Thyroid gland (tissue), 4 donors: ENCODE data around the gene RXYLT1. TPM values are rescaled to one million over a fixed set of nuclear protein-coding genes. Genes with fewer than 3 reads are reported as not detected.
A peak's percentile ranks its signal among the peaks of the same experiment; 100 is the strongest.
"Not testable (repeated sequence)": the region's sequence is repeated elsewhere in the genome, so short reads cannot be mapped to it uniquely, and the experiment has no call there.

Experiments
- DNase-seq, 2 donors: peaks; one replicate each; pipeline ENCODE4 v3.0.0-alpha.2; 2019
- H3K27ac ChIP-seq, 3 donors: fragments of 200-600 bp; sonication (generic); 1 replicate in 2 of 3; 2 replicates in 1 of 3; pipeline ENCODE4 v1.5.1; 2016 to 2019; ENCODE audit warnings: mild to moderate bottlenecking in 1 of 3, moderate library complexity in 1 of 3
- H3K27me3 ChIP-seq: fragments of 200-600 bp; sonication (generic); one replicate; pipeline ENCODE4 v1.5.1; 2019
- H3K36me3 ChIP-seq, 2 donors: fragments of 200-600 bp; sonication (generic); one replicate each; pipeline ENCODE4 v1.5.1; 2016 to 2019
- H3K4me1 ChIP-seq, 2 donors: fragments of 200-600 bp; sonication (generic); one replicate each; pipeline ENCODE4 v1.5.1; 2017 to 2019
- H3K4me3 ChIP-seq, 3 donors: fragments of 200-600 bp; sonication (generic); replicated peaks in 1 of 3; 1 replicate in 2 of 3; 2 replicates in 1 of 3; pipeline ENCODE4 v1.5.1; 2016; ENCODE audit warnings: mild to moderate bottlenecking in 1 of 3
- H3K9me3 ChIP-seq: fragments of 200-600 bp; sonication (generic); one replicate; pipeline ENCODE4 v1.5.1; 2017
- CTCF ChIP-seq, 6 experiments: fragments of 200-600 bp in 3 of 6; fragments of 450-650 bp in 3 of 6; sonication (generic) in 3 of 6; IDR thresholded peaks; one replicate each; pipeline ENCODE4 v1.5.1; 2016 to 2019; ENCODE audit warnings: antibody characterized with exemption in 6 of 6, mild to moderate bottlenecking in 2 of 6, inconsistent platforms in 1 of 6, moderate library complexity in 1 of 6
- POLR2A ChIP-seq, 2 donors: fragments of 450-650 bp; IDR thresholded peaks; one replicate each; pipeline ENCODE4 v1.6.1; 2017; ENCODE audit warnings: antibody characterized with exemption in 2 of 2, mild to moderate bottlenecking in 2 of 2, moderate library complexity in 1 of 2
- WGBS, 2 donors: methylation state at CpG; one replicate each; pipeline ENCODE4 v1.1.5; 2017; 5-methylcytosine and 5-hydroxymethylcytosine counted together
- intact Hi-C: fragments of 100-400 bp; cut with DNase I; formaldehyde crosslinking; loops from one replicate; pipeline ENCODE4 v1.15.1; 2023
- total RNA-seq, 4 donors: library from RNA; depleted of rRNA; stranded (reverse); fragments of >200 nt; gene quantifications; one replicate each; pipeline ENCODE4 v1.2.3, GENCODE V29; 2016

Gene RXYLT1
- 10 to 100 TPM; 11.9 to 30.0 (median 16.8) TPM for total RNA-seq

- TF ChIP-seq POLR2A (IDR thresholded peaks at IDR 0.05) (peak in 1 of 2 donors; percentile 84), CTCF (IDR thresholded peaks at IDR 0.05) (peak in 1 of 6 experiments; percentile 25)
- Histone ChIP-seq H3K4me3 (peak within 1 kb of the TSS; percentile 73 to 96 (median 88)), H3K27me3 (no peaks in the 10 kb centered on the region), H3K9me3 (no peaks in the 10 kb centered on the region), H3K27ac (peak within 1 kb of the TSS; percentile 78 to 92 (median 88)), H3K36me3 (peaks cover 2 to 4% of the 10 kb centered on the region in 2 donors), H3K4me1 (peaks cover 5 to 7% of the 10 kb centered on the region in 2 donors)
- peak; percentile 76 to 80 for DNase-seq
- intact Hi-C loops: no loop called here
- 0 to 1% methylated on average over 23 to 47 of the region's 86 CpGs for WGBS, 2 donors
These were observed at the start of gene RXYLT1 for GRCh38 chr12:63779498-63780481. RXYLT1 (plus strand) TSS chr12:63779909; CDS start chr12:63779961, 52 bp downstream.

- DNase-seq, intact Hi-C loops, H3K4me3 ChIP-seq, H3K9me3 ChIP-seq, H3K27me3 ChIP-seq, H3K36me3 ChIP-seq, H3K27ac ChIP-seq, H3K4me1 ChIP-seq: not testable (repeated sequence)
These were observed 46.9 kb upstream of the RXYLT1 start for GRCh38 chr12:63732779-63733178.

- DNase-seq, H3K27me3 ChIP-seq, intact Hi-C loops, H3K4me3 ChIP-seq, H3K27ac ChIP-seq, H3K9me3 ChIP-seq, H3K36me3 ChIP-seq, H3K4me1 ChIP-seq: not testable (repeated sequence)
- 61 to 75% methylated on average over 3 of the region's 3 CpGs for WGBS, 2 donors
These were observed 46.1 kb upstream of the RXYLT1 start for GRCh38 chr12:63733585-63733984.

GRCh38 chr12:63740551-63740950, 39.2 kb upstream of the RXYLT1 start:
- no CpG with 5 or more reads among the region's 2 CpGs for WGBS, 2 donors
- intact Hi-C loops: not testable (repeated sequence)

GRCh38 chr12:63741431-63741830, 38.3 kb upstream of the RXYLT1 start:
- H3K4me1 ChIP-seq, H3K27me3 ChIP-seq, DNase-seq, H3K36me3 ChIP-seq, H3K9me3 ChIP-seq, H3K27ac ChIP-seq, intact Hi-C loops, H3K4me3 ChIP-seq: not testable (repeated sequence)
- 81 to 94% methylated on average over 1 of the region's 1 CpG for WGBS, 2 donors

More at GRCh38 chr12:63740551-63740950, 39.2 kb upstream of the RXYLT1 start:
- not testable (repeated sequence) for H3K27me3 ChIP-seq, H3K4me3 ChIP-seq, H3K4me1 ChIP-seq, H3K36me3 ChIP-seq, H3K27ac ChIP-seq, H3K9me3 ChIP-seq, DNase-seq

- H3K4me3 ChIP-seq, H3K36me3 ChIP-seq, H3K27ac ChIP-seq, H3K4me1 ChIP-seq, H3K27me3 ChIP-seq, intact Hi-C loops, H3K9me3 ChIP-seq, DNase-seq: not testable (repeated sequence)
- 45 to 51% methylated on average over 2 of the region's 2 CpGs for WGBS, 2 donors
These were observed 35.6 kb upstream of the RXYLT1 start for GRCh38 chr12:63744110-63744509.

GRCh38 chr12:63746470-63746869, 33.2 kb upstream of the RXYLT1 start:
- H3K27me3 ChIP-seq, H3K4me3 ChIP-seq, DNase-seq, H3K9me3 ChIP-seq, H3K27ac ChIP-seq, intact Hi-C loops, H3K4me1 ChIP-seq, H3K36me3 ChIP-seq: not testable (repeated sequence)
- WGBS, 2 donors: 83 to 90% methylated on average over 11 of the region's 11 CpGs

GRCh38 chr12:63747136-63747535, 32.6 kb upstream of the RXYLT1 start:
- H3K9me3 ChIP-seq, H3K27me3 ChIP-seq, H3K27ac ChIP-seq, H3K4me1 ChIP-seq, H3K4me3 ChIP-seq, H3K36me3 ChIP-seq, intact Hi-C loops, DNase-seq: not testable (repeated sequence)
